ENCODE data around the gene ADPRHL1. TPM values are rescaled to one million over a fixed set of nuclear protein-coding genes. Genes with fewer than 3 reads are reported as not detected.

Gene ADPRHL1
- total RNA-seq, 1 donor from 2014 or later: 11.3 TPM

GRCh38 chr13:113448885-113449692, 4.2 kb downstream of the ADPRHL1 start:
- no peaks in the 10 kb centered on the region for H3K4me1 ChIP-seq
- intact Hi-C loops (cut with DNase I): no loop called here
- TF ChIP-seq CTCF (IDR thresholded peaks at IDR 0.05): no peak
- H3K27me3 ChIP-seq: no peaks in the 10 kb centered on the region
- H3K9me3 ChIP-seq: no peaks in the 10 kb centered on the region
- peak in 1 of 2 donors; percentile 64 for DNase-seq (ENCODE audit: low spot score in 2 of 2)
- peak overlapping the region in 1 of 2 donors; percentile 0 for H3K4me3 ChIP-seq
- H3K36me3 ChIP-seq: peaks cover 4 to 11% of the 10 kb centered on the region in 2 donors
- H3K27ac ChIP-seq: no peak overlapping the region

- peaks cover 2 to 5% of the 10 kb centered on the region in 2 donors for H3K36me3 ChIP-seq
- no peak for TF ChIP-seq CTCF (IDR thresholded peaks at IDR 0.05)
- H3K4me3 ChIP-seq: no peak overlapping the region
- H3K9me3 ChIP-seq: no peaks in the 10 kb centered on the region
- intact Hi-C loops (cut with DNase I): no loop called here
- H3K27me3 ChIP-seq: no peaks in the 10 kb centered on the region
- peak in 1 of 2 donors; percentile 37 for DNase-seq (ENCODE audit: low spot score in 2 of 2)
- no peaks in the 10 kb centered on the region for H3K4me1 ChIP-seq
- no peak overlapping the region for H3K27ac ChIP-seq
These were observed 4.8 kb downstream of the ADPRHL1 start for GRCh38 chr13:113448545-113448884.

DNA sequence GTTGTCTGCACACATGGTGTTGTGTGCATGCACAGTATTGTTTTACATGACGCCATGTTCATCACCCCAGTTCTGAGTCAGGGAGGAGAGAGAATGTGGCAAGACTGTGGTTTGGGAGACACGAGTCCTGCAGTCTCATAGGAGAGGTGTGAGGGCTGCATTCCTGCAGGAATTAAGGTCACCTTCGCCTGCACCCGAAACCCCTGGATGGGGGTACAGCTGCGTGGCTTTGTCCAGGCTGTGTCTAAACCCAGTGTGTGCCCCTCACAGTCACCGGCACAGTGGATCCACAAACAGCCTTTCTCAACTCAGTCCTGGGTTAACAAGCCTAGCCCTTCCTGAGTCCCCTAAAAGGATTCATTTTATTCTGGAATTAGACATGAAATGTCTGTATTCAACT, 5.7 kb downstream of the ADPRHL1 start:
- intact Hi-C loops (cut with DNase I): no loop called here
- no peaks in the 10 kb centered on the region for H3K9me3 ChIP-seq
- H3K27ac ChIP-seq: no peak overlapping the region
- no peaks in the 10 kb centered on the region for H3K4me1 ChIP-seq
- H3K36me3 ChIP-seq: no peaks in the 10 kb centered on the region
- no peaks in the 10 kb centered on the region for H3K27me3 ChIP-seq
- no peak for DNase-seq (ENCODE audit: low spot score in 2 of 2)
- H3K4me3 ChIP-seq: no peak overlapping the region
- TF ChIP-seq CTCF (IDR thresholded peaks at IDR 0.05): no peak

- TF ChIP-seq CTCF (IDR thresholded peaks at IDR 0.05): no peak
- H3K36me3 ChIP-seq: no peaks in the 10 kb centered on the region
- no peak overlapping the region for H3K27ac ChIP-seq
- no peak overlapping the region for H3K4me3 ChIP-seq
- DNase-seq (ENCODE audit: low spot score in 2 of 2): no peak
- H3K27me3 ChIP-seq: no peaks in the 10 kb centered on the region
- intact Hi-C loops (cut with DNase I): no loop called here
- no peaks in the 10 kb centered on the region for H3K9me3 ChIP-seq
- no peaks in the 10 kb centered on the region for H3K4me1 ChIP-seq
These were observed 6.8 kb downstream of the ADPRHL1 start for GRCh38 chr13:113446488-113446854.

GRCh38 chr13:113445791-113446487, 7.3 kb downstream of the ADPRHL1 start:
- Histone ChIP-seq H3K27me3 (no peaks in the 10 kb centered on the region), H3K4me1 (no peaks in the 10 kb centered on the region), H3K4me3 (no peak overlapping the region), H3K9me3 (no peaks in the 10 kb centered on the region), H3K36me3 (no peaks in the 10 kb centered on the region), H3K27ac (no peak overlapping the region)
- peak in 1 of 2 donors; percentile 50 for DNase-seq (ENCODE audit: low spot score in 2 of 2)
- intact Hi-C loops (cut with DNase I): no loop called here
- TF ChIP-seq CTCF (IDR thresholded peaks at IDR 0.05): no peak
